BJ (cell line): Measurements from ENCODE around the gene AK9. TPM values are rescaled to one million over a fixed set of nuclear protein-coding genes. Genes with fewer than 3 reads are reported as not detected.
A peak's percentile ranks its signal among the peaks of the same experiment; 100 is the strongest.

Experiments used
- CTCF ChIA-PET: fragments of 350-600 bp; formaldehyde crosslinking; extraction: SDS; loops from one replicate; lab custom pipeline; 2021; ENCODE audit warnings: antibody characterized with exemption, inconsistent platforms; lab: Yijun Ruan, JAX
- POLR2A ChIA-PET: fragments of 300-600 bp; sonication (Branson Sonifier 250); formaldehyde crosslinking; extraction: SDS; loops from one replicate; lab custom pipeline; 2021; ENCODE audit warnings: antibody characterized with exemption; lab: Charles Lee
- DNase-seq: peaks from one replicate; pipeline ENCODE4 v3.0.0-alpha.2; 2011; ENCODE audit warnings: low read depth
- H3K27me3 ChIP-seq: 2 replicates; pipeline ENCODE4 v1.6.0; 2011; ENCODE audit warnings: low read length; ENCODE audit not compliant: control insufficient read depth, insufficient read depth
- H3K36me3 ChIP-seq: 2 replicates; pipeline ENCODE4 v1.5.1; 2011; ENCODE audit warnings: low read length; ENCODE audit not compliant: control insufficient read depth, insufficient read depth
- H3K4me3 ChIP-seq: 2 replicates; pipeline ENCODE4 v1.5.1; 2011; ENCODE audit warnings: low read depth, mild to moderate bottlenecking, control low read depth, low read length
- polyA plus RNA-seq: library from polyadenylated mRNA; depleted of rRNA; stranded (reverse); fragments of >200 nt; gene quantifications from 2 replicates; pipeline ENCODE4 v1.2.3, GENCODE V29; 2011
- TF ChIP-seq, protein P1 (sequence below): IDR thresholded peaks from 2 replicates; pipeline ENCODE4 v1.5.1; 2011; ENCODE audit warnings: low read depth, mild to moderate bottlenecking, control low read depth, inconsistent platforms, low read length, moderate library complexity; ENCODE audit not compliant: insufficient read depth

The AK9 gene
- polyA plus RNA-seq, 1 experiment, result 1.3 TPM

DNA sequence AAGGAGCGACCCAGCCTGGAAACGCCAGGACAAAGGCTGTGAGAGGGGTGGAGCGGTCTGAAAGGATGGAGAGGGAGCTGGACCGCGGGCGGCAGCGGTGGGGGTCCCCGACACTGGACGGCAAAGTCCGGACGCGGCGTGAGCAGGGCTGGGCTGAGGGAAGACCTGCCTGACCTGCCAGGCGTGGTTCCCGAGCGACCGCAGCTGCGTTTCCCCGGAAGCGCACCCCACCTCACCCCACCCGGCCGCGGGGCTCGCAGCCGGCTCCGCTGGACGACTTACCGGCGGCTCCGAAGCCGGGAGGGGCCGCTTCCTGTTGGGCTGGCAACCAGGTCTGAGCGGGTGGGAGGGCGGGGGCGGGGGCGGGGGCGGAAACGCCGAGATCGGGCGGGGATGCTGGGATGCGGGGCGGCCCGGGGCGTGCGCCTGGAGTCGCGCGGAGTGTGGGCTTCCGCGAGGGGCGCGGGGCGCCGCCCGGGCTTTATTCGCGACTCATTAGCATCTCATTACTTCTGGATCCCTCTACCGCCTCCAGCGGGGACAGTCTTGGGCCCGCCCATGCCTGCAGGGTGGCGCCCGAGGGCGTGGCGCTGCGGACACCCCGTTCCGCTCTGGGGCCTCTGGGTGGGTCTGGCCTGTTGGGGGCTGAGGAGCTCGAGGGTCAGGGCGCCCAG lies 235.4 kb downstream of the AK9 start, which contains the start of gene MICAL1:
MICAL1 (minus strand) TSS at position 336 of the 674 bp plus-strand sequence. CDS start 1,576 bp downstream, outside the sequence.
- Histone ChIP-seq H3K27me3 (no peaks in the 10 kb centered on the region), H3K4me3 (peak within 1 kb of the TSS; percentile 92), H3K36me3 (peaks cover 11% of the 10 kb centered on the region)
- CTCF ChIA-PET, result interaction anchor here (0.6 to 1.2 kb wide), 4 partner anchors 9 to 39 kb away, joined by 3 to 4 read pairs (median 4); no protein-coding TSS in a partner anchor
- TF ChIP-seq, protein P1, sequence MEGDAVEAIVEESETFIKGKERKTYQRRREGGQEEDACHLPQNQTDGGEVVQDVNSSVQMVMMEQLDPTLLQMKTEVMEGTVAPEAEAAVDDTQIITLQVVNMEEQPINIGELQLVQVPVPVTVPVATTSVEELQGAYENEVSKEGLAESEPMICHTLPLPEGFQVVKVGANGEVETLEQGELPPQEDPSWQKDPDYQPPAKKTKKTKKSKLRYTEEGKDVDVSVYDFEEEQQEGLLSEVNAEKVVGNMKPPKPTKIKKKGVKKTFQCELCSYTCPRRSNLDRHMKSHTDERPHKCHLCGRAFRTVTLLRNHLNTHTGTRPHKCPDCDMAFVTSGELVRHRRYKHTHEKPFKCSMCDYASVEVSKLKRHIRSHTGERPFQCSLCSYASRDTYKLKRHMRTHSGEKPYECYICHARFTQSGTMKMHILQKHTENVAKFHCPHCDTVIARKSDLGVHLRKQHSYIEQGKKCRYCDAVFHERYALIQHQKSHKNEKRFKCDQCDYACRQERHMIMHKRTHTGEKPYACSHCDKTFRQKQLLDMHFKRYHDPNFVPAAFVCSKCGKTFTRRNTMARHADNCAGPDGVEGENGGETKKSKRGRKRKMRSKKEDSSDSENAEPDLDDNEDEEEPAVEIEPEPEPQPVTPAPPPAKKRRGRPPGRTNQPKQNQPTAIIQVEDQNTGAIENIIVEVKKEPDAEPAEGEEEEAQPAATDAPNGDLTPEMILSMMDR, result peak; percentile 54
- DNase-seq, result no peak
- POLR2A ChIA-PET, result interaction anchor here (0.5 to 0.6 kb wide), 3 partner anchors 15 to 73 kb away, joined by 4 to 16 read pairs (median 8); partner anchors contain the start of genes CD164, PPIL6 and SMPD2

DNA sequence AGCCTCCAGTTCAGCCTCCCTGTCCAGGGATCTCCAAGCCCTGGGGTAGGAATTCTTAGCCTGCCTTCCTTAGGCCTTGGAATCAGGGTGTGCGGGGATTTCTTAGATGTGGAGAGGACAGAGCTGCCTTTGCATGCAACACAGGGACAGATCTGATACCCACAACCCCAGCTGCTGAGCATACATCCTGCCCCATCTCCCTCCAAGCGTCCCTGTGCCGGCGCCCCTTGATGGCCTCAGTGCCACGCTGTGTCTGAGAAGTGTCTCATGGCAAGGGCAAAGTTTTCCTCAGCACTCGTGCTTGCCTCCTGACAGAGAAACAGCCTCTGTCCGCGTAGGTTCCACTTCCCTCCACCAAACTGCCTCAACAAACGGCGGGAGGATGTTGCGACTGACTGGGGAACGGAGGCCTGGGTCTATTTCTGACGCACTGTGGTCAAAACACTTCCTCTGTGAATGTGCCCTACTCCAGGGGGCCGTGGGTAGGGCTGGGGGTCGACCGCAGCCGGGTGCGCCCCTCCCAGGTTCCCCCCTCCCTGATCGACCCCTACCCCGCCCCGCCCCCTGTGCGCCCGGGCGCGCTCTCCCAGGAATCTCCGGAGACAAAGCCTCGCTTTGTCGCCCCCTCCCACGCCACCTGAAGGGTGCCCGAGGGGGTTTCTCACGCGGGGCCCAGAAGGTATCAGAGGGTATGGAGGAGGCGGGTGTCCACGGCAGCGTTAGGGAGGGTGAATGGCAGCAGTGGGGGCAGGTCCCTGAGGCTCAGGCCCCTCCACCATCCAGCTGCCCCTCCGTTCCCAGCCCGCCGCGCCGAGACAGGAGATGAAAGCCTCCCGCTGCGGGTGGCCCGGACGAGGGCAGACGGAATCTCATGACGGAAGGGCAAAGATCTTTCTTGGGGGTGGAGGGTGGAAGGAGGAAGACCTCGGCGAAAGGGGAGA lies 236.2 kb downstream of the AK9 start:
- POLR2A ChIA-PET, result interaction anchor here (0.6 kb wide), 2 partner anchors 72 to 239 kb away, joined by 4 to 8 read pairs; partner anchors contain the start of gene CD164
- no peak for DNase-seq

DNA sequence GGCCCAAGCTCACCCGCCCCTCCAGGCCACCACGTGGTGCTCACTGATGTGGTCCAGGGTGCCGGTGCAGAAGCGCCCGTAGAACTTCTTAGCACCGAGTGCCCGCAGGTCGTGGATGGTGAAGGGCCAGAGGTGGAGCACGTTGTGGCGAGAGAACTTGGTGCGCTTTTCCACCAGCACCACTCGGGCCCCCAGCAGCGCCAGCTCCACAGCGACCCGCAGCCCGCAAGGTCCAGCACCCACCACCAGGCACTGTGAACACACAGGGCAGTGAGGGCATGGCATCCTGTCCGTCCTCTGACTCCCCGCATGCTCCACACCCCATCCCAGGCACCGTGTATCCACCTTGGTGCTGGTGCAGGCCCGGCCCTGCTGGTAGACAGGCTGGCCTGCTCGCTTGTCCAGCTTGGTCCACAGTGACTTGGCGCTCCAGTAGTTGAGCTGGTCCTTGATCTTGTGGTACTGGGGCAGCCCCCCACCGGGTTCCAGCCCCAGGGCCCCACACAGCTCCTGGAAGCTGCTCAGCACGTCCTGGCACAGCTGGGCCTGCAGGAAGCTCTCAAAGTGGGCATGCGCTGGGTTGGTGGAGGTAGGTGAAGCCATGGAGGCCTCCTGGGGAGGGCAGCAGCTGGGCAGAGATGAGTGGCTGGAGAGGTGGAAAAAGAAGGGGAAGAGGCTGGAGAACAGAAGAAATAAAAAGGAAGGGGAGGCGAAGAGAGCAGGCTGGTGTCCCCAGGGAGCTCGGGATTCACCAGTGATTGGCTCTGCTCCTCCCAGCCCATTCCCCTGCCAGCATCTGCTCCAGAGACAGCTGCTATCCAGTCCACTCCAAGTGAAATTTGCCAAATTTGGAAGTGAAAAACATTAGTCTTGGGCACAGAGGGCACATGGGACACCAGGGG lies 237.2 kb downstream of the AK9 start:
- TF ChIP-seq, protein P1, result no peak
- Histone ChIP-seq H3K27me3 (no peaks in the 10 kb centered on the region), H3K36me3 (peaks cover 19% of the 10 kb centered on the region), H3K4me3 (peak overlapping the region; percentile 92)
- DNase-seq, result no peak
- ChIA-PET POLR2A (no interaction called here), CTCF (interaction anchor here (0.5 to 1.5 kb wide), 6 partner anchors 9 to 613 kb away, joined by 3 to 7 read pairs (median 4); partner anchors contain the start of genes PPIL6 and SMPD2)

More for the DNA sequence above, 236.2 kb downstream of the AK9 start:
- TF ChIP-seq, protein P1, result no peak
- Histone ChIP-seq H3K4me3 (peak overlapping the region; percentile 92), H3K27me3 (no peaks in the 10 kb centered on the region), H3K36me3 (peaks cover 13% of the 10 kb centered on the region)
- CTCF ChIA-PET, result interaction anchor here (1.2 to 1.5 kb wide), 3 partner anchors 10 to 14 kb away, joined by 5 to 7 read pairs (median 6); partner anchors contain the start of genes PPIL6 and SMPD2

DNA sequence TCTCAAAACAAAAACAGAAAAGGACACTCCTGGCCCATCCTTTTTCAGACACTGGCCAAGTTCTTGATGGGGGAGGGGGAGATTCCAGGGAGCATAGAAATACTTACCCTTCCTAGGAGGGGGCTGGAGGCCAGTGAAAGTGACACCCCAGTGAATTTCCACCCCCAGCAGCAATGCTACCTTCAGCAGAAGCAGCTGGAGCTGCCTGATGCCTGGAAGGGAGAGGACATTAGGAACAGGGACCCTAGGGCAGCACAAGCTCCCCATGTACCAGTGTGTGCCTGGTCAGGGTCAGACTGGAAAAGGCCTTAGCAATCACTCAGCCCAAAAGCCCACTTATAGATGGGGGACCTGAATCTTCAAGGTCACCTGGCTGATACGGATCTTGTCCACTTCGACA lies 237.8 kb downstream of the AK9 start:
- CTCF ChIA-PET, result interaction anchor here (0.6 to 1.5 kb wide), 4 partner anchors 8 to 124 kb away, joined by 3 to 7 read pairs (median 4); partner anchors contain the start of genes PPIL6 and SMPD2
- Histone ChIP-seq H3K4me3 (no peak overlapping the region), H3K27me3 (no peaks in the 10 kb centered on the region), H3K36me3 (peaks cover 24% of the 10 kb centered on the region)
- POLR2A ChIA-PET, result no interaction called here
- DNase-seq, result no peak
- TF ChIP-seq, protein P1, result no peak
